ENCODE data around the gene CPSF4.
A peak's percentile ranks its signal among the peaks of the same experiment; 100 is the strongest.
"Not testable (repeated sequence)": the region's sequence is repeated elsewhere in the genome, so short reads cannot be mapped to it uniquely, and the experiment has no call there.

Gene CPSF4

GRCh38 chr7:99429756-99430155, 9.0 kb upstream of the CPSF4 start:
- Histone ChIP-seq H3K9me3 (ENCODE audit: control insufficient read depth, insufficient read depth, low read length) (no peaks in the 10 kb centered on the region), H3K27ac (ENCODE audit: low read depth, low read length) (no peak overlapping the region), H3K4me3 (ENCODE audit: low read length) (no peak overlapping the region), H3K27me3 (ENCODE audit: control insufficient read depth, low read length) (no peaks in the 10 kb centered on the region), H3F3A (ENCODE audit: control insufficient read depth, insufficient read depth) (no peaks in the 10 kb centered on the region), H3K9me2 (replicated peaks; ENCODE audit: control insufficient read depth, low read length) (no peaks in the 10 kb centered on the region), H4K20me1 (ENCODE audit: control insufficient read depth, insufficient read depth, low read depth, low read length) (0 out of 2 replicates have a peak, but pooled peaks cover 3% of the 10 kb centered on the region), H3K4me2 (ENCODE audit: low read length) (no peak overlapping the region), H3K36me3 (ENCODE audit: control insufficient read depth, low read length) (peaks cover 63% of the 10 kb centered on the region), H3K4me1 (ENCODE audit: control insufficient read depth, low read length) (no peaks in the 10 kb centered on the region), H3K79me2 (ENCODE audit: control insufficient read depth, low read length) (0 out of 2 replicates have a peak, but pooled peaks cover 2% of the 10 kb centered on the region)
- TF ChIP-seq, protein P1, sequence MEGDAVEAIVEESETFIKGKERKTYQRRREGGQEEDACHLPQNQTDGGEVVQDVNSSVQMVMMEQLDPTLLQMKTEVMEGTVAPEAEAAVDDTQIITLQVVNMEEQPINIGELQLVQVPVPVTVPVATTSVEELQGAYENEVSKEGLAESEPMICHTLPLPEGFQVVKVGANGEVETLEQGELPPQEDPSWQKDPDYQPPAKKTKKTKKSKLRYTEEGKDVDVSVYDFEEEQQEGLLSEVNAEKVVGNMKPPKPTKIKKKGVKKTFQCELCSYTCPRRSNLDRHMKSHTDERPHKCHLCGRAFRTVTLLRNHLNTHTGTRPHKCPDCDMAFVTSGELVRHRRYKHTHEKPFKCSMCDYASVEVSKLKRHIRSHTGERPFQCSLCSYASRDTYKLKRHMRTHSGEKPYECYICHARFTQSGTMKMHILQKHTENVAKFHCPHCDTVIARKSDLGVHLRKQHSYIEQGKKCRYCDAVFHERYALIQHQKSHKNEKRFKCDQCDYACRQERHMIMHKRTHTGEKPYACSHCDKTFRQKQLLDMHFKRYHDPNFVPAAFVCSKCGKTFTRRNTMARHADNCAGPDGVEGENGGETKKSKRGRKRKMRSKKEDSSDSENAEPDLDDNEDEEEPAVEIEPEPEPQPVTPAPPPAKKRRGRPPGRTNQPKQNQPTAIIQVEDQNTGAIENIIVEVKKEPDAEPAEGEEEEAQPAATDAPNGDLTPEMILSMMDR (IDR thresholded peaks at IDR 0.05; ENCODE audit: low read depth, low read length, poor library complexity, severe bottlenecking) = no peak
- no peak for TF ChIP-seq EZH2phosphoT487 (IDR thresholded peaks at IDR 0.05; ENCODE audit: borderline replicate concordance, low read length)

- peaks cover 59% of the 10 kb centered on the region for H3K36me3 ChIP-seq (ENCODE audit: control insufficient read depth, low read length)
- H3K9me3 ChIP-seq (ENCODE audit: control insufficient read depth, insufficient read depth, low read length); H3K27me3 ChIP-seq (ENCODE audit: control insufficient read depth, low read length); H3K9me2 ChIP-seq (replicated peaks; ENCODE audit: control insufficient read depth, low read length); H3K4me3 ChIP-seq (ENCODE audit: low read length); H3F3A ChIP-seq (ENCODE audit: control insufficient read depth, insufficient read depth); H4K20me1 ChIP-seq (ENCODE audit: control insufficient read depth, insufficient read depth, low read depth, low read length); H3K4me1 ChIP-seq (ENCODE audit: control insufficient read depth, low read length); H3K27ac ChIP-seq (ENCODE audit: low read depth, low read length); H3K4me2 ChIP-seq (ENCODE audit: low read length): not testable (repeated sequence)
- H3K79me2 ChIP-seq (ENCODE audit: control insufficient read depth, low read length) = peaks cover 16% of the 10 kb centered on the region
Observed at GRCh38 chr7:99431756-99432540, 6.8 kb upstream of the CPSF4 start.

- Histone ChIP-seq H3K4me1 (ENCODE audit: control insufficient read depth, low read length) (peaks cover 9% of the 10 kb centered on the region), H3K9me2 (replicated peaks; ENCODE audit: control insufficient read depth, low read length) (no peaks in the 10 kb centered on the region), H3K27me3 (ENCODE audit: control insufficient read depth, low read length) (no peaks in the 10 kb centered on the region), H3K27ac (ENCODE audit: low read depth, low read length) (no peak overlapping the region), H4K20me1 (ENCODE audit: control insufficient read depth, insufficient read depth, low read depth, low read length) (0 out of 2 replicates have a peak, but pooled peaks cover 3% of the 10 kb centered on the region), H3F3A (ENCODE audit: control insufficient read depth, insufficient read depth) (no peaks in the 10 kb centered on the region), H3K9me3 (ENCODE audit: control insufficient read depth, insufficient read depth, low read length) (no peaks in the 10 kb centered on the region), H3K36me3 (ENCODE audit: control insufficient read depth, low read length) (peaks cover 65% of the 10 kb centered on the region), H3K4me2 (ENCODE audit: low read length) (no peak overlapping the region), H3K79me2 (ENCODE audit: control insufficient read depth, low read length) (peaks cover 28% of the 10 kb centered on the region), H3K4me3 (ENCODE audit: low read length) (no peak overlapping the region)
- TF ChIP-seq, protein P1 (IDR thresholded peaks at IDR 0.05; ENCODE audit: low read depth, low read length, poor library complexity, severe bottlenecking) = no peak
- TF ChIP-seq EZH2phosphoT487 (IDR thresholded peaks at IDR 0.05; ENCODE audit: borderline replicate concordance, low read length) = no peak
Observed at GRCh38 chr7:99433158-99433557, 5.6 kb upstream of the CPSF4 start.

GRCh38 chr7:99437946-99438572, 684 bp upstream of the CPSF4 start:
- no peaks in the 10 kb centered on the region for H3K9me2 ChIP-seq (replicated peaks; ENCODE audit: control insufficient read depth, low read length)
- H3K4me3 ChIP-seq (ENCODE audit: low read length) = peak overlapping the region; percentile 91
- H3K4me1 ChIP-seq (ENCODE audit: control insufficient read depth, low read length) = peaks cover 19% of the 10 kb centered on the region
- peak overlapping the region; percentile 92 for H3K4me2 ChIP-seq (ENCODE audit: low read length)
- H3K9me3 ChIP-seq (ENCODE audit: control insufficient read depth, insufficient read depth, low read length) = no peaks in the 10 kb centered on the region
- no peak for TF ChIP-seq EZH2phosphoT487 (IDR thresholded peaks at IDR 0.05; ENCODE audit: borderline replicate concordance, low read length)
- TF ChIP-seq, protein P1 (IDR thresholded peaks at IDR 0.05; ENCODE audit: low read depth, low read length, poor library complexity, severe bottlenecking) = no peak
- H3K27me3 ChIP-seq (ENCODE audit: control insufficient read depth, low read length) = no peaks in the 10 kb centered on the region
- peak overlapping the region; percentile 58 for H3K27ac ChIP-seq (ENCODE audit: low read depth, low read length)
- H3K79me2 ChIP-seq (ENCODE audit: control insufficient read depth, low read length) = peaks cover 75% of the 10 kb centered on the region
- H3K36me3 ChIP-seq (ENCODE audit: control insufficient read depth, low read length) = peaks cover 66% of the 10 kb centered on the region
- H4K20me1 ChIP-seq (ENCODE audit: control insufficient read depth, insufficient read depth, low read depth, low read length) = peaks cover 14% of the 10 kb centered on the region
- H3F3A ChIP-seq (ENCODE audit: control insufficient read depth, insufficient read depth) = no peaks in the 10 kb centered on the region

All from DOHH2 (cell line).